ENCODE measurements around the gene INTS2.
"Not testable (repeated sequence)": the region's sequence is repeated elsewhere in the genome, so short reads cannot be mapped to it uniquely, and the experiment has no call there.

The INTS2 gene

GRCh38 chr17:61825448-61826137, 102.2 kb downstream of the INTS2 start:
- DNase-seq (no peak), ATAC-seq (no peak)
- peaks cover 0 to 8% of the 10 kb centered on the region in 2 donors for H3K9me3 Mint-ChIP-seq
- H3K4me1 Mint-ChIP-seq: no peaks in the 10 kb centered on the region
- no peaks in the 10 kb centered on the region for H3K27me3 Mint-ChIP-seq
- no peak overlapping the region for H3K27ac Mint-ChIP-seq
- H3K4me3 Mint-ChIP-seq: no peak overlapping the region

- Mint-ChIP-seq H3K9me3 (peaks cover 0 to under 1% of the 10 kb centered on the region in 2 donors), H3K27me3 (no peaks in the 10 kb centered on the region), H3K4me3 (no peak overlapping the region), H3K27ac (no peak overlapping the region), H3K4me1 (no peaks in the 10 kb centered on the region)
- no peak for ATAC-seq
- DNase-seq: no peak
Measured at GRCh38 chr17:61822326-61823285, 105.2 kb downstream of the INTS2 start.

GRCh38 chr17:61821655-61822054, 106.1 kb downstream of the INTS2 start:
- Mint-ChIP-seq H3K4me1 (no peaks in the 10 kb centered on the region), H3K27me3 (no peaks in the 10 kb centered on the region), H3K4me3 (no peak overlapping the region), H3K9me3 (no peaks in the 10 kb centered on the region), H3K27ac (no peak overlapping the region)
- DNase-seq (no peak), ATAC-seq (no peak)

GRCh38 chr17:61819265-61819664, 108.5 kb downstream of the INTS2 start:
- H3K4me3 Mint-ChIP-seq, ATAC-seq, H3K27me3 Mint-ChIP-seq, H3K9me3 Mint-ChIP-seq, H3K4me1 Mint-ChIP-seq, H3K27ac Mint-ChIP-seq, DNase-seq: not testable (repeated sequence)

- Mint-ChIP-seq H3K4me1 (no peaks in the 10 kb centered on the region), H3K9me3 (no peaks in the 10 kb centered on the region), H3K4me3 (no peak overlapping the region), H3K27me3 (no peaks in the 10 kb centered on the region), H3K27ac (no peak overlapping the region)
- DNase-seq (no peak), ATAC-seq (no peak)
Measured at GRCh38 chr17:61818225-61818624, 109.6 kb downstream of the INTS2 start.

- Mint-ChIP-seq H3K4me1 (no peaks in the 10 kb centered on the region), H3K4me3 (no peak overlapping the region), H3K27ac (no peak overlapping the region), H3K27me3 (no peaks in the 10 kb centered on the region), H3K9me3 (no peaks in the 10 kb centered on the region)
- no peak for ATAC-seq
- no peak for DNase-seq
Measured at GRCh38 chr17:61817452-61817851, 110.3 kb downstream of the INTS2 start.

GRCh38 chr17:61816538-61816937, 111.2 kb downstream of the INTS2 start:
- no peaks in the 10 kb centered on the region for H3K9me3 Mint-ChIP-seq
- H3K4me1 Mint-ChIP-seq: no peaks in the 10 kb centered on the region
- ATAC-seq (no peak), DNase-seq (no peak)
- H3K27ac Mint-ChIP-seq: peak overlapping the region in 1 of 2 donors; percentile 54
- H3K4me3 Mint-ChIP-seq: no peak overlapping the region
- no peaks in the 10 kb centered on the region for H3K27me3 Mint-ChIP-seq

GRCh38 chr17:61815863-61816503, 111.8 kb downstream of the INTS2 start:
- Mint-ChIP-seq H3K9me3 (no peaks in the 10 kb centered on the region), H3K4me3 (no peak overlapping the region), H3K4me1 (no peaks in the 10 kb centered on the region), H3K27me3 (no peaks in the 10 kb centered on the region), H3K27ac (no peak overlapping the region)
- ATAC-seq (no peak), DNase-seq (no peak)

Measured in stimulated activated naive CD8-positive, alpha-beta T cell treated with anti-CD3 and anti-CD28 coated beads, Interleukin-15, amount 100 ng/mL, for 72 hours (primary cell).